Measurements from ENCODE around the gene TRAPPC8.
"Not testable (repeated sequence)": the region's sequence is repeated elsewhere in the genome, so short reads cannot be mapped to it uniquely, and the experiment has no call there.

The TRAPPC8 gene

GRCh38 chr18:31857526-31858106 lies 85.3 kb downstream of the TRAPPC8 start:
- DNase-seq (ENCODE audit: low spot score): no peak

GRCh38 chr18:31850844-31851243 lies 92.1 kb downstream of the TRAPPC8 start:
- no peak for DNase-seq (ENCODE audit: low spot score)

- DNase-seq (ENCODE audit: low spot score): no peak
Measured at GRCh38 chr18:31840499-31840898, 102.4 kb downstream of the TRAPPC8 start.

GRCh38 chr18:31837879-31838278 lies 105.0 kb downstream of the TRAPPC8 start:
- no peak for DNase-seq (ENCODE audit: low spot score)

- DNase-seq (ENCODE audit: low spot score): no peak
Measured at GRCh38 chr18:31835528-31836133, 107.3 kb downstream of the TRAPPC8 start.

- DNase-seq (ENCODE audit: low spot score): no peak
Measured at GRCh38 chr18:31831903-31832302, 111.0 kb downstream of the TRAPPC8 start.

- DNase-seq (ENCODE audit: low spot score): no peak
Measured at GRCh38 chr18:31830686-31831085, 112.2 kb downstream of the TRAPPC8 start.

GRCh38 chr18:31828613-31829012 lies 114.3 kb downstream of the TRAPPC8 start:
- no peak for DNase-seq (ENCODE audit: low spot score)

GRCh38 chr18:31826673-31827325 lies 116.1 kb downstream of the TRAPPC8 start:
- DNase-seq (ENCODE audit: low spot score): not testable (repeated sequence)

- no peak for DNase-seq (ENCODE audit: low spot score)
Measured at GRCh38 chr18:31825772-31826171, 117.2 kb downstream of the TRAPPC8 start.

- no peak for DNase-seq (ENCODE audit: low spot score)
Measured at GRCh38 chr18:31821545-31822171, 121.3 kb downstream of the TRAPPC8 start.

GRCh38 chr18:31819925-31820229 lies 123.1 kb downstream of the TRAPPC8 start:
- no peak for DNase-seq (ENCODE audit: low spot score)

GRCh38 chr18:31819106-31819924 lies 123.6 kb downstream of the TRAPPC8 start:
- DNase-seq (ENCODE audit: low spot score): peak; percentile 55

GRCh38 chr18:31814132-31814531 lies 128.8 kb downstream of the TRAPPC8 start:
- no peak for DNase-seq (ENCODE audit: low spot score)

GRCh38 chr18:31810336-31811130 lies 132.4 kb downstream of the TRAPPC8 start:
- not testable (repeated sequence) for DNase-seq (ENCODE audit: low spot score)

- DNase-seq (ENCODE audit: low spot score): not testable (repeated sequence)
Measured at GRCh38 chr18:31809049-31809448, 133.9 kb downstream of the TRAPPC8 start.

GRCh38 chr18:31801078-31801477 lies 141.8 kb downstream of the TRAPPC8 start:
- no peak for DNase-seq (ENCODE audit: low spot score)

GRCh38 chr18:31799257-31799656 lies 143.7 kb downstream of the TRAPPC8 start:
- DNase-seq (ENCODE audit: low spot score): not testable (repeated sequence)

- no peak for DNase-seq (ENCODE audit: low spot score)
Measured at GRCh38 chr18:31798399-31798798, 144.5 kb downstream of the TRAPPC8 start.

- DNase-seq (ENCODE audit: low spot score): no peak
Measured at GRCh38 chr18:31795747-31796146, 147.2 kb downstream of the TRAPPC8 start.

- no peak for DNase-seq (ENCODE audit: low spot score)
Measured at GRCh38 chr18:31793531-31793930, 149.4 kb downstream of the TRAPPC8 start.

- no peak for DNase-seq (ENCODE audit: low spot score)
Measured at GRCh38 chr18:31792580-31792911, 150.4 kb downstream of the TRAPPC8 start.

All from activated CD4-positive, alpha-beta T cell treated with anti-CD3 and anti-CD28 coated beads, Interleukin-2, Interleukin-4, amounts not matched to agents 100 ng/mL and 50 ng/mL, durations not matched to agents 16 hours and 8 hours (primary cell).